ELF-1 (cell line): Measurements from ENCODE around the gene FAM169A.
"Not testable (repeated sequence)": the region's sequence is repeated elsewhere in the genome, so short reads cannot be mapped to it uniquely, and the experiment has no call there.

Source experiments
- DNase-seq: peaks from one replicate; pipeline ENCODE4 v3.0.0-alpha.2; 2016; ENCODE audit warnings: low read depth, low spot score

FAM169A gene

DNA sequence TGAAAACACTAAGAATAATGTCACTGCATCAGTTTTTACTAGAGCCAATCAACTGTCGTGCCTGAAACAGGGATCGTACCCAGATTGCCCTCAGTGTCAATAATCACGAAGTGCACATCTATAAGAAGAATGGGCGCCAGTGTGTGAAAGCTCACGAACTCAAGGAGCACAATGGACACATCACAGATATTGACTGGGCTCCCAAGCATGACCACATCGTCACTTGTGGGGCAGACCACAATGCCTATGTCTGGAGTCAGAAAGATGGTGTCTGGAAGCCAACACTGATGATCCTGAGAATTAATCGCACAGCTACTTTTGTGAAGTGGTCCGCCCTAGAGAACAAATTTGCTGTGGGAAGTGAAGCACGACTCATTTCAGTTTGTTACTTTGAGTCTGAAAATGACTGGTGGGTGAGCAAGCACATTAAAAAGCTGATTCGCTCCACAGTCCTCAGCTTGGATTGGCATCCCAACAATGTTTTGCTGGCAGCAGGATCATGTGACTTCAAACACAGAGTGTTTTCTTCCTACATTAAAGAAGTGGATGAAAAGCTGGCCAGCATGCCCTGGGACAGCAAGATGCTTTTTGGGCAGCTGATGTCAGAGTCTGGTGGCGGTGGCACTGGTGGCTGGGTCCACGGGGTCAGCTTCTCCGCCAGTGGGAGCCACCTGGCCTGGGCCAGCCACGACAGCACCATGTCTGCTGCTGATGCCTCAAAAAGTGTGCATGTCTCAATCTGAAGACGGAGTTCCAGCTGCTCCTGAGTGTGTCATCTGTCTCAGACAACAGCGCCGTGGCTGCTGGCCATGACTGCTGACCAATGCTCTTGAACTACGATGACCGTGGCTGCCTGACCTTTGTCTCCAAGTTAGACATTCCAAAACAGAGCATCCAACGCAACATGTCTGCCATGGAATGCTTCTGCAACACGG is 66.9 kb downstream of the FAM169A start:
- DNase-seq: peak; percentile 10

DNA sequence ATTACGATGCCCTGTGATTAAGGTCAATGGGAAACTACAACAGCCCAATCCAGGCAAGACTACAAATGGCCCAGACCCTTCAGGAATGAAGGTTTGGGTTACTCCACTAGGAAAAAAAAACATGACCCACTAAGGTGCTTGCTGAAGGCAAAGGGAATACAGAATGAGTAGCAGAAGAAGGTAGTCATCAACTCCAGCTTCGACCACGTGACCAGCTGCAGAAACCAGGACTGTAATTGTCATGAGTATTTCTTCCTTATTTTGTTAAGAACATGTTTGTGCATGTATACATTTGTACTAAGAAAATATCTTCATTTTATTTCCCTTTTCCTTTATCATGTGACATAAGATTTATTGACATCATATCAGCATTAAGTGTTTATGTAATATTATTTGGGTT is 74.5 kb downstream of the FAM169A start:
- not testable (repeated sequence) for DNase-seq

DNA sequence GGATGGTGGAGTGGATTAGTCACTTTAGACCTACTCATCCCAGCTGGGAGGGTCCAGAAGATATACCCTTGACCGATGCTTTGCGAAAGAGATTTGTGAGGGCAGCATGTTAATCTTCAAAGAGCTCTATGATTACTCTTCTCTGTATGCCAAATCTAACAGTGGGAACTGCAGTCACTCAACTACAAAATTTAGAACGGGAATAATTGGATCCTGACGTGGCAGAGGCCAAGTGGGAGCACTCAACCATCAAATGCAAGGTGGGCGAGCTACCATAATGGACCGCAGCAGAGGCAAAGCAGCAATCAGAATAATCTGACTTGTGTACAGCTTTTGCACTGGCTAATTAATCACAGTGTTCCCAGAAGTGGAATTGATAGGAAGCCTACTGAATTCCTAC is 78.8 kb downstream of the FAM169A start:
- no peak for DNase-seq

DNA sequence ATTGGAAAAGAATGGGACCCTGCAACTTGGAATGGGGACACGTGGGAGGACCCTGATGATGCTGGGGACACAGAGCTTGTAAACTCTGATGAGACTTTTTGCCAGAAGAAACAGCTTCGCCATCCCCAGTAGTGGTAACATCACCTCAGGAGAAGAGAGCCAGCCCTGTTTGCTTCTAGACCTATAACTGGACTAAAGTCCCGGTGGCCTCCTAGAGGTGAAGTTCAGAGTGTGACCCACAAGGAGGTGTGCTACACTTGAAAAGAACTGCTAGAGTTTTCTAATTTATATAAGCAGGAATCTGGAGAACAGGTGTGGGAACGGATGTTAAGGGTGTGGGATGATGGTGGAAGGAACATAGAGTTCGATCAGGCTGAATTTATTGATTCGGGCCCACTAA is 79.3 kb downstream of the FAM169A start:
- DNase-seq: no peak

DNA sequence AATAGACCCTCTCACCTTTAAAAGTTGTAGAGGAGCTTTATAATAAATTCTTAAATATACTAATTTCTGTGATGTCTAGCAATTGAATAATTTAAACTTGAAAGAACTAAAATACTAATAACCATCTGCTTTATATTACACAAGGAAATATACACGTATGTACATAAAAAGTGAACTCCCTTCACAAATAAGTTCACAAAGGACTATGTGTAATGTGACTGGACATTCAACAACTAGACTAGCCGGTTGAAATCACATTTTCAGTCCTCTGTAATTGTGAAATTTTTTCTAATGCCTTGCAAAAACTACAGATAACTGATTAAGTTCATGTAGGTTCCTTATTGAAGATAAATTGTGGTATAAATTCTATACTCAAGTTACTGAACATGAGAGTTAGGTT is 87.6 kb downstream of the FAM169A start:
- DNase-seq: no peak

DNA sequence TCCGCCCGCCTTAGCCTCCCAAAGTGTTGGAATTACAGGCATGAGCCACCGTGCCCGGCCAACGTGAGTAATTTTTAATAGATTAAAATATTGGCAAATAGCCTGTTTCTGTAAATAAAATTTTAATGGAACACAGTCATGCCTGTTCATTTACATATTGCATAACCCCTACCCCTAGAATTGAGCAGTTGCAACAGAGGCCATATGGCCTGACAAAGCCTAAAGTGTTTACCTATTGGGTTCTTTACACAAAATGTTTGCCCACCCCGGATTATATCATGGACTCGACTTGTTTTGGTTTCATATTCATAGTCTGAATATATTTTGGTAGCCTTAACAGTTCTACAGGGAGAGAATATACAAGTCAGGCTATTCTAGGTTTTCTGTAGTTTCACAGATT is 93.8 kb downstream of the FAM169A start:
- no peak for DNase-seq

DNA sequence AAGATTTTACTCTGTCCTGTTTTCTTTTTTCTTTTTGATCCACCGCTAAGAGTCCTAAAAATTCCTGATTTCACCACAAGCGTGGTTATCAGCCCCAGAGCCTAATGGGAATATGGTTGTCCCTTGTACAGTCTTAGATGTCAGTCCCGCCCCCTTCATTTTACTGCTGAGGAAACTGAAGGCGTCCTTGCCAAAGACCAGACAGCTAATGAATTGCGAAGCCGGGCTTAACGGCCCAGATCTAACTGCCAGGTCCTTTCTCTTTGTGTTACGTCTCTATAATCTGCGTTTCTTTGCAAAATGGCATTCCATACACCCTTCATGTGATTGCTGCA is 98.6 kb downstream of the FAM169A start:
- no peak for DNase-seq

DNA sequence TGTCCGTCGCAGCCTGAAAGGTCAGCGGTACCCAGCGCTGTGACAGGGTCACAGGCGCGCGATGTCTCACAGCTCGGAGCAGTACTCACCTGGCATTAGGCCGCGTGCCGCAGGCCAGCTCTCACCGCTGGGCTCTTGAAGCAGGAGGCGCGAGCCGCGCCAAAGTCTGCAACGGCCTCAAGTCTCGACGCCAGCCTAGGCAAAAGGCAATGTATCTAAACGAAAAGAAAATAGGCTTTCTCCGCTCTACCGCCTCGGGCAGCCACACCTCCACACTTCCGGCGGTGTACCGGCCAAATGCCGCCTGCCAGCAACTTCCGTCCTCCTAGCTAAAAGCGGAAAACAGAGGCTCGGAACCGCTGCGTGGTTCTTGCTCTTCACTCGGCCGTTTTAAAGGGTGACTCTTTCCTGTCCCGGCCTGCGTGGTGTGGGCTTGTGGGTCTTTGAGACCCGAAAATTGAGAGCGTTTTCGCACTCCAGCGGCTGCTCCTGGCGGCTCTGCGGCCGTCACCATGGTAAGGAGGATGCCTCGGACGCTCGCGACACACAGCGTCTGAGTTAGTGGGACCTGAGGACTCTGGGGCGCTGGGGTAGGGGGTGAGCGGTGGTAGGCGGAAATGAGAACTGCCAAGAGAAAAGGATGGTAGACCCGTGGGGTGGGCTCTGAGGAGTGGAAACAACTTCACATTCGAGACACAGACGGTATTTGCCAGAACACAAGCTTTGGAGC is 99.2 kb downstream of the FAM169A start, which contains the start of the genes GFM2 and NSA2:
GFM2 (minus strand) TSS at position 269 of the 730 bp plus-strand sequence. CDS start 3,375 bp downstream, outside the sequence.
NSA2 (plus strand) TSS at position 401 of the 730 bp plus-strand sequence; CDS start at position 513, 112 bp downstream.
- DNase-seq: peak; percentile 98

DNA sequence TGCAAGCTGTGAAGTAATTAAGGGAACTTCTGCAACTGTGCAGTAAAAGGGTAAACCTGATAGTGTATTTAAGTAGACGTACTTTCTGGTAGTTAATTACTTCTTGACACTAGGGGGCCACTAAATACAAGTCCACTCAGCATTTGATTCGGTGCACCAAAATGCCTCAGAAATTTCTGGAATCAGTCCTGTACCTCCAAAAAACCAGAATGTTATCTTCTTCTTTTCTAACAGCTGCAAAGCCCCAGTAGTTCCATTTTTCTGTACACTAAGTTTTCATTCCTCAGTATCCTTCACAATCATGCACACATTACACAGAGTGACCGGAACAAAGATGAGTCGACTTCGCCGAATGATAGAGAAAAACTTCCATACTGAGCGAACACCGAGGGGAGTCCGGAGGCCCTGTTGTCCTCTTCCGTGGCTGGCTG is 99.8 kb downstream of the FAM169A start:
- peak; percentile 14 for DNase-seq

DNA sequence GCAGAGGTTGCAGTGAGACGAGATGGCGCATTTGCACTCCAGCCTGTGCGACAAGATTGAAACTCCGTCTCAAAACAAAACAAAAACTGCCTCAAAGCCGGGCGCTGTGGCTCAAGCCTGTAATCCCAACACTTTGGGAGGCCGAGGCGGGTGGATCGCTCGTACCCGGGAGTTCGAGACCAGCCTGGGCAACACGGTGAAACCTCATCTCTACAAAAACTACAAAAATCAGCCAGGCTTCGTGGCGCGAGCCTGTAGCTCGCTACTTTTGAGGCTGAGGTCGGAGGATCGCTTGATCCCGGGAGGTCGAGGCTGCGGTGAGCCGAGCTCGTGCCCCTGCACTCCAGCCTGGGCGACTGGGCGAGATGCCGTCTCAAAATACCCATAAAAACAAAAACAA is 100.3 kb downstream of the FAM169A start:
- DNase-seq: peak; percentile 19

DNA sequence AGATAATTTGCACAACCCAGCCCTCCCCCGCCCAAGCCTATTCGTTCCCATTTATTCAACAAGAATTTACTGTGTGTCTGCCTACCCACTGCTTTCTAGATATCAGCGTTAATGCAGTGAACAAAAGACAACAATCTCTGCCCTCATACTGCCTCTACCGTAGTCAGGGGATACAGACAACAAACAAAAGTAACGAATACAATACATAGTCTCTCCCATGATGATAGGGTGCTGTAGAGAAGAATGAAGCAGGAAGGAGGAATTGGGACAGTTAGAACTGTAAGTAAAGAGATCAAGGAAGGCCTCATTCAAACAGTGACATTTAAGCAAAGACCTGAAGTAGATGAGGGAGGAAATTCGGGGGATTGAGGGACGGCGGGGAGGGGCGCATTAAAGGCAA is 101.0 kb downstream of the FAM169A start:
- DNase-seq: no peak

DNA sequence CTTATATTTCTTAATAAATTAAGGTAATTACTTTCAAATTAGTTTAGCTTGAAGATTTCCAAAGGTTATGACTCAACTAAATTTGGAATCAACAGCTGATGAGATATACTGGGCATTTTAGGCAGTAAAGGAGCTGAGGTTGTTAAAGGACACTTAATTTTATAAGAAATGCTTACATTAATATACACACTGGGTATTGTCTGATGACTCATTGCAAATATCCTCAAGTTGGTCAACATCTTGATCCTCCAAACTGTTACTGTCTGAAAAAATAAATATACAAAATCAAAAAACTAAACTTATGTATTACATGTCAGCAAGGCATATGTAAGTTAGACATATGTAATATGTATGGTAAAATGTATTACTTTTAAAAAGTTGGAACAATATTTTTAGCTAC is 102.7 kb downstream of the FAM169A start:
- DNase-seq: no peak

DNA sequence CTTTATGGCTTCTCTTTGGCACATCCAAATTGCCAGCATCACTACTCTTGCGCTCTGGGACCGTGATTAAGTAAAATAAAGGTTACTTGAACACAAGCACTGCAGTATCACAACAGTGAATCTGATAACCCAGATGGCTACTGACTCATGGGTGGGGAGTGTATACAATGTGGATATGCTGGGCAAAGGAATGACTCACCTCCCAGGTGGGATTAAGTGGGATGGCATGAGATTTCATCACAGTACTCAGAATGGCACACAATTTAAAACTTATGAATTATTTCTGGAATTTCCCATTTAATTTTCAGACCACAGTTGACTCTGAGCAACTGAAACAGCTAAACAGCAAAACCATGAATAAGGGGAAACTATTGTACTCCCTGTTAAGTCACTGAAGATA is 103.6 kb downstream of the FAM169A start:
- no peak for DNase-seq

DNA sequence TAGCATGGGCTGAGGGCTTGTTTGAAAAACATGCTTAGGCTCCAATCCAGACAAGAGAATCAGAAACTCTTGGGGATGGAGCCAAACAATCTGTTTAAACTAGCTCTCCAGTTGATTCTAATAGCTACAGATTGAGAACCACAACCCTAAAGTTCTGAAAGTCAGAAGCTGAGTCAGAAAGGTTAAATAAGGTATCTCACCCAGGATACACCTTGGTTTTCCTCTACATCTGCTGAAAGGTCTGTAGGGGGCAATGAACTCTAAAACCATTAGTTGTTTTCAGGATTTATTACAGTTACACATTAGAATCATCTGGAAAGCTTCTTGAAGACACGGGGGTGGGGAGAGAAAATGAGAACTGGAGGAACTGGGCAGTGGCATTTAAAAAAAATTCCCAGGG is 104.9 kb downstream of the FAM169A start:
- no peak for DNase-seq

DNA sequence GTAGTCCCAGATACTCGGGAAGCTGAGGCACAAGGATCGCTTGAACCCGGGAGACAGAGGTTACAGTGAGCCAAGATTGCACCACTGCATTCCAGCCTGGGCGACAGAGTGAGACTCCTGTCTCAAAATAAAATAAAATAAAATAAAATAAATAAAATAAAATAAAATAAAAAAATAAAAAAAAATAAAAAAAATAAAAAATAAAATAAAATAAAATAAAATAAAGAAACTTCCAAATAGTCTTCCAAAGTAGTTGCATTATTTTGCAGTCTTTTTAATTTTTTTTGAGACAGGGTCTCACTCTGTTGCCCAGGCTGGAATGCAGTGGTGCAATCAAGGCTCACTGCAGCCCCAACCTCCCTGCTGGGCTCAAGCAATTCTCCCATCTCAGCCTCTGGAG is 117.4 kb downstream of the FAM169A start:
- DNase-seq: not testable (repeated sequence)

DNA sequence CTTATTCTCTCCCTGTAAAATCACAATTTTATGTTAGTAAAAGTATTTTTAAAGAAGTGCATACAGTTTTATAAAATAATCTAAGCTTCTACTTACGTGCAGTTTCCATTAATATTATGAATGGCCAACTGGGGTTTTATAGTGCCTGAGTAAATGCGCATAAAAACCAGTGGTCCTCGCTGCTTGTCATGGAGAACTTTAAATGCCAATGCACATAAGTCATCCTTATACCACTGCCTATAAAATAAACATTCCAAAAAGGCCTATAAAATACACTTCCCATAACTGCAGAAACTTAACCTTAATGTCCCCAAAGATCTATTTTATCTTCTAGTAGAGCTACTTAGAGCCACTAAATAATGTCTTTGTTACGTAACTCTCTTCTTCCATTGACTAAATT is 127.8 kb downstream of the FAM169A start:
- DNase-seq: no peak

DNA sequence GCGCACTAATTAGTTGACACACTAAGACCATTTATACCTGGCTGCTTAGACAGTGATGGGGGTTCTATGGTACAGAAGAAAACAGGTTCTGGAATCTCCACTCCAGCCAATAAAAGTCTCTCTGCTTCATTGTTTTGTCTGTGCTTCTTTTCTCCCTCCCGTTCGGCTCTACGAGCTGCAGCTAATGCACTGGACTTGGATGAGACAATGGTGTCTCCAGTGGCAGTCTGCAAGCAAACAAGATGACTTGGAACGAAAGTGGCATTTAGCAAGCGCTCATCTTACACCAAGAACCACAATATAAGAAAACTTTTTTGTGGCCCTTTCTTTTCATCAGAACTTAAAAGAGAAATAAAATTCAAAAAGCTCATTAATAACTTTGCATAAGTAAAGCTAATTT is 129.4 kb downstream of the FAM169A start:
- DNase-seq: no peak
